ENCODE measurements around the gene NSL1. TPM values are rescaled to one million over a fixed set of nuclear protein-coding genes. Genes with fewer than 3 reads are reported as not detected.
"Not testable (repeated sequence)": the region's sequence is repeated elsewhere in the genome, so short reads cannot be mapped to it uniquely, and the experiment has no call there.

Gene NSL1
- total and polyA plus RNA-seq, 2 experiments from 2014 or later: 30.7 to 32.0 TPM

GRCh38 chr1:212769459-212770167 is 22.0 kb downstream of the NSL1 start:
- Histone ChIP-seq H3K79me2 (ENCODE audit: insufficient read depth) (peaks cover 7% of the 10 kb centered on the region; the same call in 1 of the 2 replicates), H3K4me1 (ENCODE audit: insufficient read depth) (no peaks in the 10 kb centered on the region), H3K9me2 (ENCODE audit: insufficient read depth) (no peaks in the 10 kb centered on the region), H3K9ac (no peak overlapping the region), H3K4me3 (no peak overlapping the region), H3K27ac (no peak overlapping the region), H3F3A (ENCODE audit: insufficient read depth) (no peaks in the 10 kb centered on the region; the same call in 1 of the 2 replicates), H3K9me3 (ENCODE audit: low read depth) (no peaks in the 10 kb centered on the region), H3K4me2 (ENCODE audit: unreplicated experiment) (no peak overlapping the region), H3K27me3 (replicated peaks; ENCODE audit: insufficient read depth) (no peaks in the 10 kb centered on the region), H4K20me1 (ENCODE audit: insufficient read depth) (no peaks in the 10 kb centered on the region), H2AFZ (no peak overlapping the region), H3K36me3 (ENCODE audit: low read depth) (no peaks in the 10 kb centered on the region)
- TF ChIP-seq EZH2 (IDR thresholded peaks at IDR 0.05; ENCODE audit: insufficient read depth, poor library complexity, severe bottlenecking): no peak
- no peak for TF ChIP-seq EZH2phosphoT487 (IDR thresholded peaks at IDR 0.05; ENCODE audit: insufficient read depth, low read depth)
- in situ Hi-C loops (cut with MboI): loop anchor here (10.0 kb wide), 1 partner anchor 295 kb away; no protein-coding TSS in a partner anchor
- WGBS, 2 experiments (ENCODE audit: low coverage in 1 of 2, low lambda C conversion rate in 2 of 2, missing lambda C conversion rate in 2 of 2): 46% methylated on average over 1 of the region's 1 CpG; no CpG with 5 or more reads in 1 of the 2 experiments
- DNase-seq: no peak

GRCh38 chr1:212766825-212767224 is 24.8 kb downstream of the NSL1 start:
- H3K4me3 ChIP-seq; H2AFZ ChIP-seq; H3K27me3 ChIP-seq (replicated peaks; ENCODE audit: insufficient read depth); H3K4me1 ChIP-seq (ENCODE audit: insufficient read depth); H3K9me2 ChIP-seq (ENCODE audit: insufficient read depth); H3K27ac ChIP-seq; H3K4me2 ChIP-seq (ENCODE audit: unreplicated experiment); H3K9me3 ChIP-seq (ENCODE audit: low read depth); H3K9ac ChIP-seq; DNase-seq; H4K20me1 ChIP-seq (ENCODE audit: insufficient read depth); H3F3A ChIP-seq (ENCODE audit: insufficient read depth); H3K36me3 ChIP-seq (ENCODE audit: low read depth): not testable (repeated sequence)
- WGBS, 2 experiments (ENCODE audit: low coverage in 1 of 2, low lambda C conversion rate in 2 of 2, missing lambda C conversion rate in 2 of 2): 45 to 48% methylated on average over 2 of the region's 2 CpGs
- in situ Hi-C loops (cut with MboI): loop anchor here (10.0 kb wide), 1 partner anchor 292 kb away; no protein-coding TSS in a partner anchor
- H3K79me2 ChIP-seq (ENCODE audit: insufficient read depth): peaks cover 13% of the 10 kb centered on the region

- H3K27ac ChIP-seq; DNase-seq; H3K9me3 ChIP-seq (ENCODE audit: low read depth); H2AFZ ChIP-seq; H3K4me2 ChIP-seq (ENCODE audit: unreplicated experiment); H3K27me3 ChIP-seq (replicated peaks; ENCODE audit: insufficient read depth); H4K20me1 ChIP-seq (ENCODE audit: insufficient read depth); H3F3A ChIP-seq (ENCODE audit: insufficient read depth); H3K9ac ChIP-seq; H3K4me1 ChIP-seq (ENCODE audit: insufficient read depth); H3K4me3 ChIP-seq; H3K9me2 ChIP-seq (ENCODE audit: insufficient read depth); H3K36me3 ChIP-seq (ENCODE audit: low read depth): not testable (repeated sequence)
- in situ Hi-C loops (cut with MboI): loop anchor here (10.0 kb wide), 1 partner anchor 290 kb away; no protein-coding TSS in a partner anchor
- WGBS, 2 experiments (ENCODE audit: low coverage in 1 of 2, low lambda C conversion rate in 2 of 2, missing lambda C conversion rate in 2 of 2): 94 to 100% methylated on average over 1 of the region's 1 CpG
- H3K79me2 ChIP-seq (ENCODE audit: insufficient read depth): peaks cover 15% of the 10 kb centered on the region
Observed at GRCh38 chr1:212764718-212765281, 26.8 kb downstream of the NSL1 start.

- no peaks in the 10 kb centered on the region for H3K4me1 ChIP-seq (ENCODE audit: insufficient read depth)
- H3K4me3 ChIP-seq: no peak overlapping the region
- no peaks in the 10 kb centered on the region for H4K20me1 ChIP-seq (ENCODE audit: insufficient read depth)
- H3K9me2 ChIP-seq (ENCODE audit: insufficient read depth): no peaks in the 10 kb centered on the region
- no peaks in the 10 kb centered on the region for H3K36me3 ChIP-seq (ENCODE audit: low read depth)
- no peak overlapping the region for H3K9ac ChIP-seq
- TF ChIP-seq EZH2phosphoT487 (IDR thresholded peaks at IDR 0.05; ENCODE audit: insufficient read depth, low read depth) (no peak), EZH2 (IDR thresholded peaks at IDR 0.05; ENCODE audit: insufficient read depth, poor library complexity, severe bottlenecking) (no peak)
- no peak overlapping the region for H2AFZ ChIP-seq
- in situ Hi-C loops (cut with MboI): loop anchor here (10.0 kb wide), 1 partner anchor 288 kb away; no protein-coding TSS in a partner anchor
- no peaks in the 10 kb centered on the region for H3K27me3 ChIP-seq (replicated peaks; ENCODE audit: insufficient read depth)
- no peaks in the 10 kb centered on the region for H3K9me3 ChIP-seq (ENCODE audit: low read depth)
- no peaks in the 10 kb centered on the region for H3F3A ChIP-seq (ENCODE audit: insufficient read depth)
- H3K79me2 ChIP-seq (ENCODE audit: insufficient read depth): peaks cover 8% of the 10 kb centered on the region
- WGBS, 2 experiments (ENCODE audit: low coverage in 1 of 2, low lambda C conversion rate in 2 of 2, missing lambda C conversion rate in 2 of 2): 96 to 98% methylated on average over 9 of the region's 9 CpGs
- DNase-seq: no peak
- no peak overlapping the region for H3K4me2 ChIP-seq (ENCODE audit: unreplicated experiment)
- no peak overlapping the region for H3K27ac ChIP-seq
Observed at GRCh38 chr1:212762839-212763238, 28.7 kb downstream of the NSL1 start.

All from GM23248 (cell line).